A549 (cell line): Measurements from ENCODE around the gene MCOLN3. TPM values are rescaled to one million over a fixed set of nuclear protein-coding genes. Genes with fewer than 3 reads are reported as not detected.
"Not testable (repeated sequence)": the region's sequence is repeated elsewhere in the genome, so short reads cannot be mapped to it uniquely, and the experiment has no call there.

Source experiments
- ATAC-seq, 2 experiments: fragments of 200-7000 bp in 1 of 2; fragments of >200 bp in 1 of 2; cut with Nextera tagmentation in 1 of 2; cut with Tn5 transposase in 1 of 2; 3 replicates each; pipeline versions ENCODE4 v1.8.0 to v1.9.1; 2018 to 2020; ENCODE audit warnings: mild to moderate bottlenecking in 1 of 2, moderate library complexity in 1 of 2
- CTCF ChIA-PET: fragments of 300-600 bp; sonication (Branson Sonifier 250); formaldehyde crosslinking; extraction: SDS; loops from one replicate; lab custom pipeline; 2021; ENCODE audit warnings: antibody characterized with exemption, inconsistent platforms; lab: Yijun Ruan, JAX
- POLR2A ChIA-PET: fragments of 350-600 bp; formaldehyde crosslinking; extraction: SDS; loops from one replicate; lab custom pipeline; 2021; ENCODE audit warnings: antibody characterized with exemption, inconsistent platforms; lab: Yijun Ruan, JAX
- DNase-seq, 2 experiments: peaks; one replicate each; pipeline versions ENCODE4 v3.0.0 to v3.0.0-alpha.2; 2011 to 2016; ENCODE audit warnings: low read depth in 1 of 2, low spot score in 1 of 2
- FAIRE-seq: peaks from 2 replicates; lab custom pipeline; 2011; peaks lifted over from hg19 to GRCh38; lab: Jason Lieb, UNC
- H3K27ac ChIP-seq, 2 experiments: fragments of >200 bp; sonication (Bioruptor Twin); formaldehyde crosslinking; 3 replicates each; pipeline ENCODE4 v1.5.1; 2016 to 2017
- H3K4me1 ChIP-seq: fragments of >200 bp; sonication (Bioruptor Twin); formaldehyde crosslinking; 3 replicates; pipeline ENCODE4 v1.6.1; 2016
- H3K4me2 ChIP-seq: fragments of >200 bp; sonication (Bioruptor Twin); formaldehyde crosslinking; 3 replicates; pipeline ENCODE4 v1.6.1; 2016
- H3K4me3 ChIP-seq: fragments of >200 bp; sonication (Bioruptor Twin); formaldehyde crosslinking; 3 replicates; pipeline ENCODE4 v1.5.1; 2016
- H3K9me3 ChIP-seq: fragments of >200 bp; sonication (Bioruptor Twin); formaldehyde crosslinking; 3 replicates; pipeline ENCODE4 v1.6.1; 2016
- CBX8 ChIP-seq: fragments of 200-600 bp; sonication (generic); IDR thresholded peaks from 2 replicates; pipeline ENCODE4 v1.6.1; 2016
- CEBPB ChIP-seq, 2 experiments: fragments of >200 bp in 1 of 2; sonication (Bioruptor Twin) in 1 of 2; formaldehyde crosslinking in 1 of 2; IDR thresholded peaks; 2 replicates each; pipeline ENCODE4 v1.6.1; 2012 to 2016
- CHD4 ChIP-seq: fragments of 200-600 bp; sonication (generic); IDR thresholded peaks from 2 replicates; pipeline ENCODE4 v1.6.1; 2016; ENCODE audit warnings: antibody characterized with exemption, mild to moderate bottlenecking, borderline replicate concordance
- E2F6 ChIP-seq: IDR thresholded peaks from 2 replicates; pipeline ENCODE4 v1.6.1; 2012; ENCODE audit warnings: low read depth, borderline replicate concordance
- EP300 ChIP-seq, 2 experiments: fragments of >200 bp; sonication (Bioruptor Twin); formaldehyde crosslinking; IDR thresholded peaks; 2 replicates in 1 of 2; 3 replicates in 1 of 2; pipeline ENCODE4 v1.6.1; 2016 to 2017
- FOSB ChIP-seq: fragments of 250-450 bp; sonication (Bioruptor Pico); IDR thresholded peaks from 2 replicates; pipeline ENCODE4 v1.5.0; 2020; ENCODE audit warnings: mild to moderate bottlenecking, moderate library complexity
- FOSL2 ChIP-seq, 2 experiments: fragments of 450-650 bp in 1 of 2; fragments of >200 bp in 1 of 2; sonication (Bioruptor Twin) in 1 of 2; formaldehyde crosslinking; IDR thresholded peaks; 2 replicates each; pipeline versions ENCODE4 v1.5.0 to v1.6.1; 2016 to 2020; ENCODE audit warnings: mild to moderate bottlenecking in 1 of 2, moderate library complexity in 1 of 2
- FOXS1 ChIP-seq: fragments of 250-450 bp; sonication (Bioruptor Pico); IDR thresholded peaks from 2 replicates; pipeline ENCODE4 v1.5.0; 2020; ENCODE audit warnings: mild to moderate bottlenecking, moderate library complexity
- GATA3 ChIP-seq: IDR thresholded peaks from 2 replicates; pipeline ENCODE4 v1.6.1; 2012; ENCODE audit warnings: borderline replicate concordance
- HDAC2 ChIP-seq: fragments of 200-600 bp; sonication (generic); IDR thresholded peaks from 2 replicates; pipeline ENCODE4 v1.6.1; 2016
- HEYL ChIP-seq: fragments of 250-450 bp; sonication (Bioruptor Pico); IDR thresholded peaks from 2 replicates; pipeline ENCODE4 v1.8.0; 2021; ENCODE audit warnings: mild to moderate bottlenecking, moderate library complexity
- HOXB13 ChIP-seq: fragments of 250-450 bp; sonication (Bioruptor Pico); IDR thresholded peaks from 2 replicates; pipeline ENCODE4 v1.5.0; 2020; ENCODE audit warnings: low read depth, mild to moderate bottlenecking, moderate library complexity
- JUN ChIP-seq, 2 experiments: fragments of >200 bp; sonication (Bioruptor Twin); formaldehyde crosslinking; IDR thresholded peaks; 2 replicates in 1 of 2; 3 replicates in 1 of 2; pipeline ENCODE4 v1.6.1; 2016 to 2017
- NPAS2 ChIP-seq: fragments of 250-450 bp; sonication (Bioruptor Pico); IDR thresholded peaks from 2 replicates; pipeline ENCODE4 v1.8.0; 2022; ENCODE audit warnings: mild to moderate bottlenecking, moderate library complexity, borderline replicate concordance
- POLR2A ChIP-seq: IDR thresholded peaks from 2 replicates; pipeline ENCODE4 v1.6.1; 2012; ENCODE audit warnings: mild to moderate bottlenecking, low read length
- RARB ChIP-seq: fragments of 250-450 bp; sonication (Bioruptor Pico); IDR thresholded peaks from 2 replicates; pipeline ENCODE4 v1.8.0; 2021; ENCODE audit warnings: mild to moderate bottlenecking, moderate library complexity
- RNF2 ChIP-seq: fragments of 200-600 bp; sonication (generic); IDR thresholded peaks from 2 replicates; pipeline ENCODE4 v1.6.1; 2016; ENCODE audit warnings: low read depth, mild to moderate bottlenecking, antibody characterized with exemption, moderate library complexity, borderline replicate concordance
- SMC3 ChIP-seq: fragments of >200 bp; sonication (Bioruptor Twin); formaldehyde crosslinking; IDR thresholded peaks from 3 replicates; pipeline ENCODE4 v1.6.1; 2018; ENCODE audit warnings: inconsistent platforms
- TFCP2L1 ChIP-seq: fragments of 250-450 bp; sonication (Bioruptor Pico); IDR thresholded peaks from 2 replicates; pipeline ENCODE4 v1.5.0; 2021; ENCODE audit warnings: mild to moderate bottlenecking
- ZC3H11A ChIP-seq: fragments of 450-650 bp; IDR thresholded peaks from 2 replicates; pipeline ENCODE4 v1.6.1; 2014; ENCODE audit warnings: antibody characterized with exemption, mild to moderate bottlenecking
- ZSCAN20 ChIP-seq: fragments of 250-450 bp; sonication (Bioruptor Pico); IDR thresholded peaks from 2 replicates; pipeline ENCODE4 v1.8.0; 2022; ENCODE audit warnings: mild to moderate bottlenecking, moderate library complexity
- WGBS: methylation state at CpG from one replicate; pipeline ENCODE4 v1.1.6; 2017; ENCODE audit errors: missing lambda C conversion rate; 5-methylcytosine and 5-hydroxymethylcytosine counted together
- polyA plus RNA-seq, 4 experiments: library from polyadenylated mRNA; depleted of rRNA in 3 of 4; stranded (reverse); fragments of >200 nt; fragmentation: RNase III in 1 of 4; extraction: RNeasy Plus Mini Kit Qiagen cat#74134 plus additional on column Dnase treatment in 1 of 4; gene quantifications; 2 replicates in 3 of 4; 3 replicates in 1 of 4; pipeline ENCODE4 v1.2.3, GENCODE V29; 2011 to 2017
- TF ChIP-seq, protein P1 (sequence below): IDR thresholded peaks from 2 replicates; pipeline ENCODE4 v1.6.1; 2012
- TF ChIP-seq, protein P2 (sequence below): fragments of >200 bp; sonication (Bioruptor Twin); formaldehyde crosslinking; IDR thresholded peaks from 3 replicates; pipeline ENCODE4 v1.5.1; 2016

MCOLN3 gene
- polyA plus RNA-seq, 2 of the 4 experiments (the other 2 are of a cell fraction) = 4.2 to 6.7 TPM

GRCh38 chr1:85015826-85016225 is 32.5 kb downstream of the MCOLN3 start:
- DNase-seq = no peak
- POLR2A ChIA-PET = no interaction called here
- no peak overlapping the region for H3K4me3 ChIP-seq
- H3K27ac ChIP-seq = no peak overlapping the region
- CTCF ChIA-PET = interaction anchor here (0.9 kb wide), 1 partner anchor 25 kb away, joined by 3 read pairs; no protein-coding TSS in a partner anchor
- H3K4me1 ChIP-seq = no peaks in the 10 kb centered on the region
- FAIRE-seq = no peak
- ATAC-seq = no peak
- WGBS = 30% methylated on average over 1 of the region's 1 CpG
- H3K4me2 ChIP-seq = no peak overlapping the region
- H3K9me3 ChIP-seq = no peaks in the 10 kb centered on the region
- TF ChIP-seq FOSL2 (IDR thresholded peaks at IDR 0.05) = no peak
- no peak for TF ChIP-seq FOSL2 (CRISPR knock-in tag; IDR thresholded peaks at IDR 0.05)
- no peak for TF ChIP-seq RNF2
- no peak for TF ChIP-seq SMC3
- no peak for TF ChIP-seq HOXB13
- no peak for TF ChIP-seq FOXS1
- TF ChIP-seq GATA3 = no peak
- no peak for TF ChIP-seq NPAS2
- no peak for TF ChIP-seq CHD4
- TF ChIP-seq RARB = no peak

GRCh38 chr1:85005641-85006040 is 42.7 kb downstream of the MCOLN3 start:
- H3K4me3 ChIP-seq, H3K4me2 ChIP-seq, DNase-seq, H3K4me1 ChIP-seq, FAIRE-seq, H3K9me3 ChIP-seq, POLR2A ChIA-PET, CTCF ChIA-PET, ATAC-seq, H3K27ac ChIP-seq: not testable (repeated sequence)
- 30% methylated on average over 1 of the region's 1 CpG for WGBS

DNA sequence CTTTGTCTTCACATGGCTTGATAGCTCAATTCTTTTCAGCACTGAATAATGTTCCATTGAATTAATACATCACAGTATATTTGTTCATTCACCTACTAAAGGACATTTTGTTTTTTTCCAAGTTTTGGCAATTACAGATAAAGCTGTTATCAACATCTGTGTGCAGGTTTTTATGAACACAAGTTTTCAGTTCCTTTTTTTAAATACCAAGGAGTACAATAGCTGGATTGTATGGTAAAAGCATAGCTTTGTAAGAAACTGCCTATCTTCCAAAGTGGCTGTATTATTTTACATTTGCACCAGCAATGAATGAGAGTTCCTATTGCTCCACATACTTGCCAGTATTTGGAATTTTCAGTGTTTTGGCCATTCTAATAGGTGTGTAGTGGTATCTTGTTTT is 46.6 kb downstream of the MCOLN3 start:
- Histone ChIP-seq H3K4me2 (no peak overlapping the region), H3K9me3 (no peaks in the 10 kb centered on the region), H3K27ac (no peak overlapping the region), H3K4me1 (no peaks in the 10 kb centered on the region), H3K4me3 (no peak overlapping the region)
- CTCF ChIA-PET = interaction anchor here (2.8 kb wide), 1 partner anchor 57 kb away, joined by 8 read pairs; no protein-coding TSS in a partner anchor
- DNase-seq (no peak), ATAC-seq (no peak), FAIRE-seq (no peak)
- no peak for TF ChIP-seq CEBPB (IDR thresholded peaks at IDR 0.05)
- TF ChIP-seq SMC3 = no peak
- no peak for TF ChIP-seq POLR2A
- no peak for TF ChIP-seq ZSCAN20 (CRISPR knock-in tag)
- no peak for TF ChIP-seq FOSB (CRISPR knock-in tag)
- no peak for TF ChIP-seq JUN (IDR thresholded peaks at IDR 0.05)
- no peak for TF ChIP-seq ZC3H11A
- TF ChIP-seq, protein P1, sequence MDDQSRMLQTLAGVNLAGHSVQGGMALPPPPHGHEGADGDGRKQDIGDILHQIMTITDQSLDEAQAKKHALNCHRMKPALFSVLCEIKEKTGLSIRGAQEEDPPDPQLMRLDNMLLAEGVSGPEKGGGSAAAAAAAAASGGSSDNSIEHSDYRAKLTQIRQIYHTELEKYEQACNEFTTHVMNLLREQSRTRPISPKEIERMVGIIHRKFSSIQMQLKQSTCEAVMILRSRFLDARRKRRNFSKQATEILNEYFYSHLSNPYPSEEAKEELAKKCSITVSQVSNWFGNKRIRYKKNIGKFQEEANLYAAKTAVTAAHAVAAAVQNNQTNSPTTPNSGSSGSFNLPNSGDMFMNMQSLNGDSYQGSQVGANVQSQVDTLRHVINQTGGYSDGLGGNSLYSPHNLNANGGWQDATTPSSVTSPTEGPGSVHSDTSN = no peak
- TF ChIP-seq HEYL = no peak
- TF ChIP-seq EP300 (IDR thresholded peaks at IDR 0.05) = no peak
- TF ChIP-seq E2F6 = no peak
- TF ChIP-seq TFCP2L1 = no peak
- no peak for TF ChIP-seq CBX8
- TF ChIP-seq CHD4 = no peak
- TF ChIP-seq HDAC2 = no peak
- TF ChIP-seq RNF2 = no peak
- TF ChIP-seq, protein P2, sequence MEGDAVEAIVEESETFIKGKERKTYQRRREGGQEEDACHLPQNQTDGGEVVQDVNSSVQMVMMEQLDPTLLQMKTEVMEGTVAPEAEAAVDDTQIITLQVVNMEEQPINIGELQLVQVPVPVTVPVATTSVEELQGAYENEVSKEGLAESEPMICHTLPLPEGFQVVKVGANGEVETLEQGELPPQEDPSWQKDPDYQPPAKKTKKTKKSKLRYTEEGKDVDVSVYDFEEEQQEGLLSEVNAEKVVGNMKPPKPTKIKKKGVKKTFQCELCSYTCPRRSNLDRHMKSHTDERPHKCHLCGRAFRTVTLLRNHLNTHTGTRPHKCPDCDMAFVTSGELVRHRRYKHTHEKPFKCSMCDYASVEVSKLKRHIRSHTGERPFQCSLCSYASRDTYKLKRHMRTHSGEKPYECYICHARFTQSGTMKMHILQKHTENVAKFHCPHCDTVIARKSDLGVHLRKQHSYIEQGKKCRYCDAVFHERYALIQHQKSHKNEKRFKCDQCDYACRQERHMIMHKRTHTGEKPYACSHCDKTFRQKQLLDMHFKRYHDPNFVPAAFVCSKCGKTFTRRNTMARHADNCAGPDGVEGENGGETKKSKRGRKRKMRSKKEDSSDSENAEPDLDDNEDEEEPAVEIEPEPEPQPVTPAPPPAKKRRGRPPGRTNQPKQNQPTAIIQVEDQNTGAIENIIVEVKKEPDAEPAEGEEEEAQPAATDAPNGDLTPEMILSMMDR = no peak
- POLR2A ChIA-PET = interaction anchor here (0.6 kb wide), 1 partner anchor 132 kb away, joined by 3 read pairs; no protein-coding TSS in a partner anchor
